ENCODE results near the gene DES. TPM values are rescaled to one million over a fixed set of nuclear protein-coding genes. Genes with fewer than 3 reads are reported as not detected.
A peak's percentile ranks its signal among the peaks of the same experiment; 100 is the strongest.

Gene DES
- total and polyA plus RNA-seq, 2 donors (not counting 1 experiment from before 2014, with no cell fraction given): not detected

- Histone ChIP-seq H3K4me1 (ENCODE audit: control insufficient read depth in 2 of 2, insufficient read depth in 2 of 2, low read length in 2 of 2) (no peaks in the 10 kb centered on the region), H3K4me2 (replicated peaks; ENCODE audit: low read depth, low read length, poor library complexity, severe bottlenecking) (no peak overlapping the region), H3K27me3 (replicated peaks in 1 of 4; ENCODE audit: control extremely low read depth in 1 of 4, control insufficient read depth in 3 of 4, insufficient read depth in 4 of 4, low read length in 3 of 4) (peaks cover 0 to 17% (median 2%) of the 10 kb centered on the region in 4 experiments), H3K4me3 (ENCODE audit: control extremely low read depth in 1 of 5, extremely low read depth in 1 of 5, insufficient read depth in 1 of 5, low read depth in 2 of 5, low read length in 4 of 5) (no peak overlapping the region), H3K27ac (ENCODE audit: low read length in 2 of 2) (no peak overlapping the region), H3K36me3 (replicated peaks in 1 of 2; ENCODE audit: control extremely low read depth in 1 of 2, control insufficient read depth in 1 of 2, extremely low read depth in 1 of 2, insufficient read depth in 2 of 2, low read length in 1 of 2) (no peaks in the 10 kb centered on the region), H3K9ac (ENCODE audit: low read length) (no peak overlapping the region), H2AFZ (ENCODE audit: insufficient read depth, low read depth, low read length, poor library complexity, severe bottlenecking) (no peak overlapping the region), H3K9me3 (ENCODE audit: control extremely low read depth in 1 of 3, control insufficient read depth in 2 of 3, insufficient read depth in 1 of 3, low read length in 2 of 3) (no peaks in the 10 kb centered on the region), H4K20me1 (ENCODE audit: control insufficient read depth, insufficient read depth, low read length, poor library complexity, severe bottlenecking) (no peaks in the 10 kb centered on the region), H3K79me2 (ENCODE audit: control insufficient read depth, insufficient read depth, low read length) (no peaks in the 10 kb centered on the region)
- Mint-ChIP-seq H3K27me3 (peaks cover 21% of the 10 kb centered on the region), H3K4me1 (peaks cover 3% of the 10 kb centered on the region), H3K27ac (no peak overlapping the region), H3K4me3 (no peak overlapping the region), H3K9me3 (ENCODE audit: insufficient read depth) (no peaks in the 10 kb centered on the region)
- 68% methylated on average over 10 of the region's 14 CpGs for WGBS (ENCODE audit: insufficient coverage)
- TF ChIP-seq CTCF (IDR thresholded peaks at IDR 0.05) (peak; percentile 85), EZH2 (IDR thresholded peaks at IDR 0.05; ENCODE audit: borderline replicate concordance, insufficient read depth, low read depth, low read length, poor library complexity, severe bottlenecking) (no peak)
- ChIA-PET POLR2A (no interaction called here), CTCF (interaction anchor here (1.0 to 12.6 kb wide), 5 partner anchors 9 to 71 kb away, joined by 3 to 146 read pairs (median 3); no protein-coding TSS in a partner anchor)
- ATAC-seq (ENCODE audit: low read depth) (peak; percentile 62), DNase-seq (peak; percentile 58)
- intact Hi-C loops (cut with micrococcal nuclease): loop anchor here (1.0 to 2.0 kb wide), 2 partner anchors 57 to 71 kb away; no protein-coding TSS in a partner anchor
Observed at GRCh38 chr2:219459460-219460311, 41.5 kb downstream of the DES start.

- Histone ChIP-seq H4K20me1 (ENCODE audit: control insufficient read depth, insufficient read depth, low read length, poor library complexity, severe bottlenecking) (no peaks in the 10 kb centered on the region), H3K4me3 (ENCODE audit: control extremely low read depth in 1 of 5, extremely low read depth in 1 of 5, insufficient read depth in 1 of 5, low read depth in 2 of 5, low read length in 4 of 5) (no peak overlapping the region), H3K9me3 (ENCODE audit: control extremely low read depth in 1 of 3, control insufficient read depth in 2 of 3, insufficient read depth in 1 of 3, low read length in 2 of 3) (no peaks in the 10 kb centered on the region), H3K36me3 (replicated peaks in 1 of 2; ENCODE audit: control extremely low read depth in 1 of 2, control insufficient read depth in 1 of 2, extremely low read depth in 1 of 2, insufficient read depth in 2 of 2, low read length in 1 of 2) (no peaks in the 10 kb centered on the region), H3K4me1 (ENCODE audit: control insufficient read depth in 2 of 2, insufficient read depth in 2 of 2, low read length in 2 of 2) (no peaks in the 10 kb centered on the region), H3K4me2 (replicated peaks; ENCODE audit: low read depth, low read length, poor library complexity, severe bottlenecking) (no peak overlapping the region), H3K27me3 (replicated peaks in 1 of 4; ENCODE audit: control extremely low read depth in 1 of 4, control insufficient read depth in 3 of 4, insufficient read depth in 4 of 4, low read length in 3 of 4) (peaks cover 0 to 15% (median 2%) of the 10 kb centered on the region in 4 experiments), H3K79me2 (ENCODE audit: control insufficient read depth, insufficient read depth, low read length) (no peaks in the 10 kb centered on the region), H3K9ac (ENCODE audit: low read length) (no peak overlapping the region), H3K27ac (ENCODE audit: low read length in 2 of 2) (no peak overlapping the region), H2AFZ (ENCODE audit: insufficient read depth, low read depth, low read length, poor library complexity, severe bottlenecking) (no peak overlapping the region)
- Mint-ChIP-seq H3K9me3 (ENCODE audit: insufficient read depth) (no peaks in the 10 kb centered on the region), H3K4me1 (peaks cover 3% of the 10 kb centered on the region), H3K27ac (no peak overlapping the region), H3K4me3 (no peak overlapping the region), H3K27me3 (peaks cover 21% of the 10 kb centered on the region)
- CTCF ChIA-PET: interaction anchor here (12.6 kb wide), 1 partner anchor 70 kb away, joined by 146 read pairs; no protein-coding TSS in a partner anchor
- intact Hi-C loops (cut with micrococcal nuclease): no loop called here
- 68% methylated on average over 17 of the region's 18 CpGs for WGBS (ENCODE audit: insufficient coverage)
- ATAC-seq (ENCODE audit: low read depth) (no peak), DNase-seq (no peak)
- TF ChIP-seq EZH2 (IDR thresholded peaks at IDR 0.05; ENCODE audit: borderline replicate concordance, insufficient read depth, low read depth, low read length, poor library complexity, severe bottlenecking) (no peak), CTCF (IDR thresholded peaks at IDR 0.05) (no peak)
- POLR2A ChIA-PET: no interaction called here
Observed at GRCh38 chr2:219460424-219460926, 42.3 kb downstream of the DES start.
